Right lobe of liver (tissue), 6 donors: ENCODE results near the gene WDR90. TPM values are rescaled to one million over a fixed set of nuclear protein-coding genes. Genes with fewer than 3 reads are reported as not detected.

Experiments used
- ATAC-seq, 4 donors: fragments of 200-7000 bp; cut with Tn5 transposase; one replicate each; pipeline ENCODE4 v1.9.1; 2020; ENCODE audit warnings: mild to moderate bottlenecking in 4 of 4, moderate library complexity in 4 of 4
- DNase-seq, 3 donors: peaks; one replicate each; pipeline ENCODE4 v3.0.0-alpha.2; 2020
- H3K27ac ChIP-seq, 3 donors: fragments of 200-600 bp; one replicate each; pipeline ENCODE4 v1.8.0; 2022
- H3K27me3 ChIP-seq, 2 donors: fragments of 200-600 bp; one replicate each; pipeline ENCODE4 v1.8.0; 2022
- H3K36me3 ChIP-seq, 4 donors: fragments of 200-600 bp; sonication (generic) in 1 of 4; one replicate each; pipeline versions ENCODE4 v1.5.1 to v1.8.0; 2017 to 2022; ENCODE audit warnings: control low read depth in 1 of 4
- H3K4me1 ChIP-seq, 4 donors: fragments of 200-600 bp; sonication (generic) in 1 of 4; one replicate each; pipeline versions ENCODE4 v1.5.1 to v1.8.0; 2017 to 2022; ENCODE audit warnings: control low read depth in 1 of 4
- H3K4me3 ChIP-seq, 3 donors: fragments of 200-600 bp; one replicate each; pipeline ENCODE4 v1.8.0; 2022
- H3K9me3 ChIP-seq, 4 donors: fragments of 200-600 bp; sonication (generic) in 1 of 4; one replicate each; pipeline versions ENCODE4 v1.5.1 to v1.8.0; 2017 to 2022; ENCODE audit warnings: control low read depth in 1 of 4
- CTCF ChIP-seq, 4 donors: fragments of 200-600 bp in 3 of 4; fragments of 450-650 bp in 1 of 4; IDR thresholded peaks; one replicate each; pipeline versions ENCODE4 v1.5.1 to v1.8.0; 2016 to 2022; ENCODE audit warnings: antibody characterized with exemption in 4 of 4, mild to moderate bottlenecking in 2 of 4
- POLR2A ChIP-seq: fragments of 450-650 bp; IDR thresholded peaks from one replicate; pipeline ENCODE4 v1.6.1; 2017; ENCODE audit warnings: antibody characterized with exemption, mild to moderate bottlenecking
- WGBS: methylation state at CpG from one replicate; pipeline ENCODE4 v1.1.6; 2018; ENCODE audit warnings: low coverage, low lambda C conversion rate; ENCODE audit not compliant: insufficient coverage; ENCODE audit errors: missing lambda C conversion rate; 5-methylcytosine and 5-hydroxymethylcytosine counted together
- intact Hi-C, 2 donors: fragments of 100-400 bp; cut with DNase I; formaldehyde crosslinking; loops; one replicate each; pipeline versions ENCODE4 v1.11.2 to v1.14.1; 2022
- total RNA-seq, 6 experiments: library from RNA; depleted of rRNA in 2 of 6; stranded (reverse); fragments of >200 nt in 2 of 6; fragmentation: NEBNext Ultra II Directional in 3 of 6; extraction: Animal tissue kit (Norgen Biotek cat#: 25700) in 3 of 6; gene quantifications; one replicate each; pipeline versions ENCODE4 v1.1.0 to v1.2.4, GENCODE V29; 2016 to 2023
- donor health status: DM: no; HTN: yes; CAD: no.
- donor health status: DM: no; HTN: no; CAD: no.
- donor health status: DM: no; HTN: no; CAD: no.
- donor health status: DM: no; HTN: yes; CAD: no.
- donor health status: DM: no; HTN: yes; CAD: no.

Gene WDR90
- total RNA-seq, 6 experiments from 2014 or later = 7.2 to 18.1 (median 11.8) TPM

- no peak for DNase-seq
- H3K4me1 ChIP-seq = peaks cover 0 to 11% (median 0%) of the 10 kb centered on the region in 4 donors
- no peaks in the 10 kb centered on the region for H3K36me3 ChIP-seq
- ATAC-seq = peak; percentile 10 to 60 (median 27)
- TF ChIP-seq POLR2A = peak; percentile 7
- no peak for TF ChIP-seq CTCF (IDR thresholded peaks at IDR 0.05)
- no peaks in the 10 kb centered on the region for H3K27me3 ChIP-seq
- H3K4me3 ChIP-seq = peak overlapping the region in 1 of 3 donors; percentile 26
- H3K27ac ChIP-seq = peak overlapping the region in 1 of 3 donors; percentile 49
- intact Hi-C loops = no loop called here
- 28% methylated on average over 6 of the region's 35 CpGs for WGBS
- no peaks in the 10 kb centered on the region for H3K9me3 ChIP-seq
Observed at GRCh38 chr16:661184-661821, 12.1 kb downstream of the WDR90 start.

GRCh38 chr16:662095-662494, 12.9 kb downstream of the WDR90 start:
- H3K27ac ChIP-seq = no peak overlapping the region
- TF ChIP-seq POLR2A = no peak
- TF ChIP-seq CTCF (IDR thresholded peaks at IDR 0.05) = no peak
- H3K27me3 ChIP-seq = no peaks in the 10 kb centered on the region
- H3K4me1 ChIP-seq = peaks cover 0 to 11% (median 0%) of the 10 kb centered on the region in 4 donors
- ATAC-seq (no peak), DNase-seq (no peak)
- no peak overlapping the region for H3K4me3 ChIP-seq
- intact Hi-C loops = no loop called here
- no CpG with 5 or more reads among the region's 19 CpGs for WGBS
- no peaks in the 10 kb centered on the region for H3K36me3 ChIP-seq
- no peaks in the 10 kb centered on the region for H3K9me3 ChIP-seq

GRCh38 chr16:662597-662996, 13.4 kb downstream of the WDR90 start:
- ATAC-seq (no peak), DNase-seq (no peak)
- intact Hi-C loops = no loop called here
- no peak overlapping the region for H3K27ac ChIP-seq
- H3K27me3 ChIP-seq = no peaks in the 10 kb centered on the region
- TF ChIP-seq POLR2A = no peak
- H3K4me1 ChIP-seq = peaks cover 0 to 14% (median 2%) of the 10 kb centered on the region in 4 donors
- H3K36me3 ChIP-seq = no peaks in the 10 kb centered on the region
- no peak overlapping the region for H3K4me3 ChIP-seq
- WGBS = 90% methylated on average over 7 of the region's 21 CpGs
- no peaks in the 10 kb centered on the region for H3K9me3 ChIP-seq

- ATAC-seq = no peak
- intact Hi-C loops = no loop called here
- peaks cover 0 to 22% (median 7%) of the 10 kb centered on the region in 4 donors for H3K36me3 ChIP-seq
Observed at GRCh38 chr16:666572-666971, 17.4 kb downstream of the WDR90 start.

More at GRCh38 chr16:666572-666971, 17.4 kb downstream of the WDR90 start:
- no peaks in the 10 kb centered on the region for H3K9me3 ChIP-seq
- peaks cover 0 to 19% (median 3%) of the 10 kb centered on the region in 4 donors for H3K4me1 ChIP-seq
- WGBS = no CpG with 5 or more reads among the region's 13 CpGs
- no peak overlapping the region for H3K27ac ChIP-seq
- no peak for DNase-seq
- no peaks in the 10 kb centered on the region for H3K27me3 ChIP-seq
- TF ChIP-seq CTCF (IDR thresholded peaks at IDR 0.05) (no peak), POLR2A (no peak)
- no peak overlapping the region for H3K4me3 ChIP-seq
